HG02763 (cell line): ENCODE measurements around the gene PCSK5.

ENCODE experiments used
- ATAC-seq: cut with Tn5 transposase; IDR thresholded peaks from one replicate; pipeline ENCODE4 v1.9.1; 2021; ENCODE audit warnings: mild to moderate bottlenecking, moderate library complexity; ENCODE audit not compliant: unreplicated experiment

PCSK5 gene

DNA sequence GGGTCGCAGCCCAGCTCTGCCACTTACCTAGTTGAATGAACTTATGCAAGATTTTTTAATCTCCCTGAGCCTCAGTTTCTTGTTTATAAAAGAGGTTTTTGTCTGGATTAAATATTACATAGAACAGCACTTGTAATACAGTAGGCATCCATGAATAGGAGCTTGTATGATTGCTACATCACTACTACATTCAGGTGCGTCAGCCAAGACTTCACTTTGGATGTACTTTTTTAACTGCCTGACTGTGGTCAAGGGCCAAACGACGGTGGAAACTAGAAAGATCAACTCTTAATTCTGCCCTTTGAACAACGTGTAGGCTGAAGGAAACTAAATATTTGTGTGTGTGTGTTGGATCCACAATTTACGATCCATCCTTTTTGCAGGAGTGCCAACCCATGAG lies 330.9 kb downstream of the PCSK5 start:
- no peak for ATAC-seq

DNA sequence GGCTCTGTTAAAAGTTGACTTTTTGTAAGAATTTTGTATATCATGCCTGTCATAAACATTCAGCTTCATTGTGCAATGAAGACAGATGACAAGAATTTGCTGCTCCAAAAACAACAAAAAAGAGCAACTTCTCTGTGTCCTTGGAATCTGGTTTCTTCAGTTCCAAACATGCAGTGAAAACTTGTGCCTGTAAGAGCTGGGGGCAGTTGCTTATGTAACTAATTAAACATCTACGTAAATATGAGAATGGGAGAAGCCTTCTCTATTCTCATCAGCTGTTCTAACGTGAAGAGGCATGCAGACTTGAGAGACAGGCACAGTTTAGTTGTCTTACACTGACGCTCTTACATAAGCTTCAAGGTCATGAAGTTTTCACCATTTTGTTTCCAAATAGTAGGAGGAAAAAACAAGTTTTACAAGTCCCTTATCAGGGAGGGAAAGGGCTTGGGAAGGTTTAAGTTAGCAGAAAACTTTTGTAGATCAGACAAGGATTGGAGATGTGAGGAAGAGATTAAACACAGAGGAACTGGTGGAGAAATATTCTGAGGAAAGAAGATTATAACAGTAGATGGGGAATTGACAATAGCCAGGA lies 333.4 kb downstream of the PCSK5 start:
- ATAC-seq, result no peak

DNA sequence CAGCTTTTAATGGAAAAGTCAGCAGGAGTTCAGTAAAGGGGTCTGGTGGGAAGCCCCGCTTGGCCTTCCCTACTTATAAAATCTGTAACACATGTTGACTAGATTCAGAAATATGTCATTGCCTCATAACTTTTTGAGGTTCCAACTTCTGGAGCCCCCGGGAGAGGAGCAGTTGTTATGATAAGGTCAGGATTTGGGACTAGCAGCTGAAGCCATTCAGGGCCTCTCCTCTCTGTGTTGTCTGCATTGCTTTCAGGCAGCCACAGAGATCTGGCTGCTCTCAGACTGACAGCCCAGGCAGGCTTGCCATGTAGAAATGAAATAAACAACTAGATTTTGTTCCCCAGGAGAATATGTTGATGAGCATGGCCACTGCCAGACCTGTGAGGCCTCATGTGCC lies 336.7 kb downstream of the PCSK5 start:
- no peak for ATAC-seq

DNA sequence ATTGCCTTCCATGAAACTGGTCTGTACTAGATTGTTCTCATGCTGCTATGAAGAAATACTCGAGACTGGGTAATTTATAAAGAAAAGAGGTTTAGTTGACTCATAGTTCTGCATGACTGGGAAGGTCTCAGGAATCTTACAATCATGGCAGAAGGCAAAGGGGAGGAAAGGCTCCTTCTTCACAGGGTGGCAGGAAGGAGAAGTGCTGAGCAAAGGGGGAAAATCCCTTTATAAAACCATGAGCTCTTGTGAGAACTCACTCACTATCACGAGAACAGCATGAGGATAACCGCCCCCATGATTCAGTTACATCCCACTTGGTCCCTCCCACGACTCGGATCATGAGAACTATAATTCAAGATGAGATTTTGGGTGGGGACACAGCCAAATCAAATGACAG lies 340.5 kb downstream of the PCSK5 start:
- no peak for ATAC-seq

DNA sequence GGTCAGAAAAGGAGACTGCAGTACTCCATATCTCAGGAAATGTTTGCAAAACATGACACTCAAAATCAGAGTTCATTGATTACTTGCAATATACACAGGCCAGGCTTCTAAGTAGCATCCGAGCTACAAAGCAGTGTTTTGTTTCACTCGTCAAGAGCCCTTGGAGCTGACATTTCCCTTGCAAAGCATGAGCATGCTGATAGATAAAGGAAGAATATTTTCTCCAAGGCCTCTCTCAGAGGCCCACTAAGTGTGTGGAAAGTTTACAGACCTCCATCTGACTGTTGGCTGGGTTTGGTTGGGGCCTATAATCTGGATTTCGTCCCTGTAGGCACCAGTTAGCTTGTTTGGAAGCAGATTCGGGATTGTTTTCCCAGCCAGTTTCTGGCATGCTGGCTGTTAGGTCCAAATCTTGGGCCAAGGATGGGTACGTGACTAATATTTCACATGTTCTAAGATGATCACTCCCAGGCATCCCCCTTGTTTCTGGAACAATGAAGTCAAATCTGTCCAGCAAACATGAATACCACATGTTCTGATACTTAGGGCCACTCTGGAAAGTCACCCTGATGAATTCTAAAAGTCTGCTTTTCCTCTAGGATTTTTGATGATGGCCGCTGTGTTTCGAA lies 342.5 kb downstream of the PCSK5 start:
- no peak for ATAC-seq

DNA sequence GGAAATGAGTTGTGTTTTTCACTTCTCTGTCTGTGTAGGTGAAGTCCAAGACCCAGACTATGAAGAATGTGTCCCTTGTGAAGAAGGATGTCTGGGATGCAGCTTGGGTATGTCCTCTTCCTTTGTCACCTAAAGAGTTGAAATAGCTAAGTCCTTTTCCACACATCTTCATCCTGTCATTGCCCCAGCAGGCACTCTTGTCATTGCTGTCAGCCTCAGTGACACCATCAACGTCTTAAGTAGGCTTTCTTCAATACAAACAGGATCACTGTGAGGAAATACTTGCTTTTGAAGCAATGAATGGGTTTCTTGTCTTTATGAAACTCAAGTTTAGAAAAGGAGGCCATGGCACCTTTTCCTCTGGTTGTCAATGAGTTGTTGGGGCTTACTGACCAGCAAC lies 350.1 kb downstream of the PCSK5 start:
- no peak for ATAC-seq

DNA sequence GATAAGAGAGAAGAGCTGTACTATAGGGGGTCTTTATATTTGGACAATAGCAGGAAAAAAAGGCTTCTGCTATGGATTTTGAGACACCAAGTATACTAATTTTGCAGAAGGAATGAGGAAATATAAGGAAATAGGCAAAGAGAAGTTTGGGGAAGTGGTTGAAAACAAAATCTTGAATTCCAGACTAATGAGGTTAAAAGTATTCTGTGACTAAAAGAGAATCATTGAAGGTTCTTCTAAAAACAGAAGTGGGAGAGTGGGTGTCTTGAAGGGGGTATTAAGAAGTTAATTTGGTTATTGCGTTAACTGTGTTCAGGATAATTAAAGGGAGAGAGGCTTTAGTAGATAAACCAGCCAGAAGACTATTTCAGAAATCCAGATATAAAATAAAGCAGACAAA lies 355.0 kb downstream of the PCSK5 start:
- ATAC-seq, result no peak

DNA sequence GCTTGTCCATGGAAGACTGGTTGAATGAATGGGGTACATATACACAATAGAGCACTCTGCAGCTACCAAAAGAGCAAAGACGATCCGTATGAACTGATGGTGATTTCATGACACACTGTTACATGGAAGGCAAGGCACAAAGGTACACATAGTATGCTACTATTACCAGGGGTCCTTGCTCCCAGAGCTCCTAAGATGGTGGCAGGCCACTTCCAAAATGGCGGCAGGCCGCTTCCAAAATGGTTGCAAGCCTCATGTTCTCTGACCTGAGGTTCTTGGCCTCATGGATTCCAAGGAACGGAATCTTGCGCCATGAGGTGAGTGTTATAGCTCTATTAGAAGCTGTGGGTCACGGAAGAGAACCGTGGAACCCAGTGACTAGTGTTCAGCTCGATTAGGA lies 356.2 kb downstream of the PCSK5 start:
- ATAC-seq, result no peak

DNA sequence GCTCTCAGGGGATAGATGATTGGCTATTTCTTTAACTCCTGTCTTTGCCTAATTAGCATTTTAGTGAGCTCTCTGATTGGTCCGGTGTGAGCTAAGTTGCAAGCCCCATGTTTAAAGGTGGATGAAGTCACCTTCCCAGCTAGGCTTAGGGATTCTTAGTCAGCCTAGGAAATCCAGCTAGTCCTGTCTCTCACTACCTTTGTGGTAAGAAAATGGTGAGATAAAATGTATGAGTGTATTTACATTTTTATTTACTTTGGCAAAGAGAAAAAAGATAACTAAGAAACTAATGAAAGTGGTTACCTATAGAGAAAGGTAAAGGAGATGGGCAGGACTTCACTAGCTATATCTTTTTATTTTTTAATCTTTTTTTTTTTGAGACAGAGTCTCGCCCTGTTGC lies 357.0 kb downstream of the PCSK5 start:
- no peak for ATAC-seq

DNA sequence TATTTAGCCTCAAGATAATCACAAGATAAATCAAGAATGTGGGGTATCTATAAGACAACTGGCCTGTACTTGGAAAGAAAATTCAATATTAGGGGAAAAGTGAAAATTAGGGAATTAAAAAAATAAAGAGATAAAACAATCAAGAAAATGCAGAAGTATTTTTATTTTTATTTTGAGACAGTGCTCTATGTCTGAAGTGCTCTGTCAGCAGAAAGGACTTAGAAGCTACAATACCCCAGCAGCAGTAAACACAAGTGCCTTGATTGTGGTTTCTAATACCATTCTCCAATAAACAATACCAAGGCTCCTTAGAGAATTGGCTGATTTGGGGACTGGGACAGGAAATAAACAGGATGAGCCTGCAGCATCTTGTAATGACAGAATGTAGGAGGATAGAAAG lies 358.8 kb downstream of the PCSK5 start:
- no peak for ATAC-seq

DNA sequence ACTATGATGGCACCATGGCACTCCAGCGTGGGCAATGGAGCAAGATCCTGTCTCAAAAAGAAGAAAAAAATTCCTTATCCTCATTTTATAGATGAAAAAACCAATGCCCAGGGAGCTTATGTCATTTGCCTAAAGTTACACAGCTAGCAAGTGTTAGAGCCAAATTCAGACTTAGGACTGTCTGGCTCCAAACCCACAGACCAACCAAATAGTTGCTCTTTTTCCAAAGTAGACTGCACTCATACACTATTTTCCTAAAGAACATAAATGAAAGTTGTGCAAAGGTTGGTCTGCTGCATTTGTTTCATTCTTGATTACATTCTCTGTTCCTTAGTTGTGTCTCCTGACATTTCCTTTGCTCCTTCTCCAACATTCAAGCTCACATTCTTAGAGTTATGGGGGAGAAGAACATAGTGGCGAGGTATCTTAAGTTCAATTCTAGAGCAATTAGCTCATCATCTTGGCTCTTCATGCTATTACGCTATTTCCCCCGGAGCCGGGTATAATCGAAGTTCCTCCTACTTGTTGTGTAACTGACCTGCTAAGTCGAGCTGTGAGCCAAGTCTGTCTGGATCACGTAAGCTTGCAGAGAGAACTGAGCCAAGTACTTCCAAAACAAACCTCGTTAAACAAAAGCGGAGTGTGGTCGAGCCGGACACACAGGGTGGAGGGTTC lies 365.4 kb downstream of the PCSK5 start:
- ATAC-seq, result no peak

DNA sequence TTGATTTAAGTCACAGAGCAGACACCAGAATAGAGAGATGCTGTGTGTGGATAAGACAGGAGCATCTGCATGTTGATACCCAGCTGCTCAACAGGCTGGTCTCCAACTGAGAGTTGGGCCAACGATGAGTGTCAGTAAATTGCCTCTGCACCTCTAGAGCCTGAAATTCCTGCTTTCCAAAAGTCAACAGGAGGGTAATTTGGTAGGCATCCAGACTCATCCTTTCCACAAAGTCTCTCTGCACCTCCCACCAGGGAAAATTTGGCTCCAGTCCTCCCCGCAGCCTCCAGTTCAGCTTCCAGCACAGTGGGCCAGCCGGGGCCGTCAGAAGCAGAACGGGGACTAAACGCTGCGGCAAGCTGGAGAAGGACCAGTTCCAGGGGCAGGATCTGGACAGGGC lies 366.8 kb downstream of the PCSK5 start:
- no peak for ATAC-seq

DNA sequence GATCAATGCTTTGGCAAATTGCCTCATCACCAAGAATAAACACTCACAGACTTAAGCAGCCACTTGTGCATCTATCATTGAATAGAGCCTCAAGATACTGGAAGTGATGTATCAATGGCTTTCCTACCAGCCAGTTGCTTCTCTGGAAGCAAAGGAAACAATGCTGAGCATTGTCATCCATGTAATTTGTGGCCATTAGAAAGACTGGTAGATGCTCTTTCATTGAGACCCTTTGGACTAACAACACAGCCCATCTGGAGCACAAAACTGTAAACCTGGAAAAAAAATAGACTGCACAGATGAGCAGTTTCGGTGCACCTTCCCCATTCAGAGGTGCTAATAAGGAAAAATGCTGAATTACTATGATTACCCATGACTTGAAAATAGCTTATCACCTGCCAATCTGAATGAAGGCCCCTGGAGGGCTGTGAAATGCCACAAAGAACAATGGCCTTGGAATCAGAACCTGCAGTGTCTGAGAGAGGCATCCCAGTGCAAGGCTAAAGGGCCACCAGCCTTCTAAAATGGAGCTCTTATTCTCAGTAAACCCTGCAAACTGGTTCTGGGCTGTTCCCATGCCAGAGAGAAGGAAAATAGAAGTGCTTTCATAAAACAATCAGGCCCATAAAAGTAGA lies 376.3 kb downstream of the PCSK5 start:
- ATAC-seq, result no peak

DNA sequence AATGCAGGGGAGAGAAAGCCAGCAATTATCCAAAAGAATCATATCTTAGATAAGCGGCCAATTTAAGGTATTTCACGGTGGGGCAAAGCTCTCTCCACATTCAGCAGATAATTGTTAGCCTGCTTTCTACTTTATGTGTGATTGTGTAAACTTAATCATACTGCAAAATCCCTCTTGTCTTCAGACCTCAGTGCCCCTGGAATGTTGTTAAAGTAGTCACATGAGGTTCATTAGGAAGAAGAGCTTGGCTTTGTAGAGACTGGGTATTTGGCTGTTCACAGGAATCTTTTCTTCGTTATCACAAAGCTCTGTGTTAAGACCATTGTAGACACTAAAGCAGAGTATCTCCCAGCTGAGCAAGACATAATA lies 376.8 kb downstream of the PCSK5 start:
- no peak for ATAC-seq

DNA sequence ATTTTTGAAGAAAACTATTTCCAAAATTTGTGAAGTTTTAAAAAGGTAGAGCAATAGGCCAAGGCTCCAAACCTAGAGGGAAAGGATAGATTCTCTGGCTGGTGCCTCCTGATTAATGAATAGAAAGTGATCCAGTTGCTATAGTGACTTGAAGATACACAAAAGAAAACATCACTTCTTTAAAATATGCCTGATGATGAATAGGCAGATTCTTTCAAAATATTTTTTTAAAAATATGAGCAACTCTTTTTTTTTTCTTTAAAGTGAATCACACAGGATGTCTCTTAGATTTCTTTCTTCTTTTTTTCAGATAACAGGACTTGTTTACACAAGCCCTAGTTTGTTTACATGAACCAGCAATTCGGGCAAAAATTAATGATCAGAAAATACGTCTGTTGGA lies 379.3 kb downstream of the PCSK5 start:
- ATAC-seq, result no peak

DNA sequence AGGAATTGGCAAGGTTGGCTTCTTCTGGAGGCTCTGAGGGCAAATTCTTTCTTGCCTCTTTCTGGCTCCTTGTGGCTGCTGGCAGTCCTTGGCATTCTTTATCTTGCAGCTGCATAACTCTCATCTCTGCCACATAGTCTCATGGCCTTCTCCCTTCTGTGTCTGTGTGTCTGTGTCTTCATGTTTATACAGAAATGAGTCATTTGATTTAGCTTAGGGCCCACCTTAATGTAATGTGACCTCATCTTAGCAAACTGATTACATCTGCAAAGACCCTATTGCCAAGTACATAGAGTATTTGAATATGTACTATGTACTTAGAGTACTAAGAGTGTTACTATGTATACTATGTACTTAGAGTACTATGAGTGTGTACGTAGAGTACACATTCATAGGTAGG lies 381.3 kb downstream of the PCSK5 start:
- ATAC-seq, result no peak

DNA sequence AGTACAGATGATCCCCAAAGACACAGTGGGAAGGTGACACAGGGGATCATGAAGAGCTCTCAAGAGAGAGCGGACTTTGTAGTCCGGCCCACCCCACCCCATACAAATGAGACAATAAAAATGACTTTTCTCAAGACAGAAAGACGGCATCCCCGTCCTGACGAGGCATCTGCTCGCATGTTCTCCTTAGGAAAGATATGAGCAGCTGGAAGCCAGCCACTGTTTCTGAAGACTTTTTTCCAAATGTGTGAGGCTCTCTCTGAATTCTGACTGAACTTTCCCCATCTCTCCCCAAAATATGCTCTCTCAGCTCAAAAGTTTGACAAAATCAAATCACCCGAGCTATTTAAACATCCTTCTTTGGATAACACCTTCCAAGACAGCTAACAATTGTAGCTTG lies 398.6 kb downstream of the PCSK5 start:
- ATAC-seq, result no peak

DNA sequence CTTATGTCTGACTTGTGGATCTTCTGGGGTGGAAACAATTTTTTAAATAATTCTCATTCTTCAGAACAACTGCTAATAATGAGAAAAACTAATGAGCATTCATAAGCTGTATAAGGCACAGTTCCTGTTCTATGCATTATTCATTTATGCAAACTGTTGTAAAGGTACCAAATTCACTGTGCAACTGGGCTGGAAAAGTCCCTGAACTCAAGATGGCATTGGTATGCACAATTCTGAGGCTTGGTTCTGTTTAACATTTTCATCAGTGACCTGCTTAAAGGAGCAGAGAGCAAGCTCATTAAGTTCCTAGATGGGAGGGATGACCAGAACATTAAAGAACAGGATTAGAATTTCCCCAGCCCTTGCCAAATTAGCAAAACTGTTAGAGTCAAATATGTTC lies 399.2 kb downstream of the PCSK5 start:
- no peak for ATAC-seq

DNA sequence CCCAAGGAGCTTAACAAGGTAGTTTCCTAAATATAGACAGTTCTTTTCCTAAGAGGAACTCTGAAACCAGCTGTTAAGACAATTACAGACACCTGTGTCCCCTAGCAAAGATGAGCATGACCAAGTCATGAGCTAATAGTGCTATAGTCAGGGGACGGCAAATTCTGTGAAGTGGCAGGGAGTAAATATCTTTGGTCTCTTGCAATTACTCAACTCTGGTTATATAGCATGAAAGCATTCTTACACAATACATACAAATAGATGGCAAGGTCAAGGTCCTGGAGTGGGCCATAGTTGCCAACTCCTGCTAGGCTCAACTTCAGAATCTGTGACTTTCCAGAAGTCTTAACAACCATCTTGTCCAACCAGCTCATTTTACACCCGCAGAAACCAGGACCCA lies 400.1 kb downstream of the PCSK5 start:
- no peak for ATAC-seq

DNA sequence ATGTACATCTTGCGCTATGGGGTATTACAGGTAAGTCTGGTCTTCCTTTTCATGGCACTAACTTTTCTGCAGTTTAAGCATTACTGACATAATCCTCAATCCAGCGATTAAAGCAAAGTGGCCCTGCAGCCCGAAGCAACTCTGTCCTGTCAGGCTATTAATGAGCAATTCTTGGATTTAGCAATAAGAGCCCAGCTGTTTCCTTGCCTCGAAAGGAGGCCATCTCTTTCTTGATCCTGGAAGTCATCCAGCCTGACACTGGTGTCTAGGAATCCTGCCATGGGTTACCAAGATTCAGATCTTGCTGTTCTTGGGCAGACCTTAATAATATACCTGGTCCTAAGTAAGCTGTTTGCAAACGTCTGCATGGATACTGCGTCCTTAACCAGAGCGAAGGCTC lies 401.8 kb downstream of the PCSK5 start:
- ATAC-seq, result no peak

DNA sequence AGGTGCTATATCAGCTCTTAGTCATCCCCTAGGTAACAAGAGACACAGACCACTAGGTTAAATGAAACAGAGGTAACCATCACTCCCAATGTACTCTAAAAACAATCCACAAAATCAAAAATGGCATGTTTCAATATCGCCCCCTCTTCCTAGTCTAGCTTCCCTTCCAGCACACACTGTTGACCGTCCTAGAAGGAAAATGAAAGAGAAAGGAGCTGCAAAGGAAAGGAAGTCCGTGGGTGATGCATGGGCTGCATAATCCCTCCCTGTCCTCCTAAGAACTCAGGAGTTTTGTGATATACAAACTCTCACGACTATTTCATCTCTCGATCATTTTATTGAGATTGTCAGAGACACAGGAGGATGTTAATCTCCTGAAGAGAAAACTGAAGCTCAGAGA lies 402.2 kb downstream of the PCSK5 start:
- ATAC-seq, result no peak

DNA sequence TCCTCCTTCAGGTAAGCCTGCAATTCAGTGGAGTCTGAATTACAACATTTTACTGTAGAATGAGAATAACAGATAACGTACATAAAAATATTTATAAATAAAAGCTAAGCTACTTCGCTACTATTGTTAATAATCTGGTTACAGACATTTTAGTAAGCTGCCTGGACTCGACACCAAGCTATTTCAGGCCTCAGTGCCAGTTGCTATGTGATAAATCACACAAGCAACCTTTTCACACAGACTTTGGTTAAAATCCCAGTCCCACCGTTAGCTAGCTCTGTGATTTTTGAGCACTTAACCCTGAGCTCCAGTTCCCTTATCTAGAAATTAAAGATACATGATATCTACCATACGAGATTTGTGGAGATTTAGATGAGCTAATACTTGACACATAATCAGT lies 403.8 kb downstream of the PCSK5 start:
- no peak for ATAC-seq
